Stimulated activated memory B cell treated with anti-CD40 and anti-IgM and Interleukin-4, amounts not matched to agents 10 μg/mL and 1 μg/mL and 100 μg/mL, for 72 hours (primary cell): Measurements from ENCODE around the gene PIN4.

ENCODE experiments used
- ATAC-seq: fragments of 150-1000 bp; cut with Tn5 transposase; 2 replicates; pipeline ENCODE4 v1.10.0; 2021
- H3K27ac Mint-ChIP-seq: one replicate; pipeline ENCODE4 v1.8.0; 2022; ENCODE audit warnings: mild to moderate bottlenecking, mixed read lengths
- H3K27me3 Mint-ChIP-seq: one replicate; pipeline ENCODE4 v1.8.0; 2022; ENCODE audit warnings: mixed read lengths
- H3K36me3 Mint-ChIP-seq: one replicate; pipeline ENCODE4 v1.8.0; 2022; ENCODE audit warnings: mixed read lengths
- H3K4me1 Mint-ChIP-seq: one replicate; pipeline ENCODE4 v1.8.0; 2022; ENCODE audit warnings: mixed read lengths
- H3K4me3 Mint-ChIP-seq: one replicate; pipeline ENCODE4 v1.8.0; 2022; ENCODE audit warnings: mild to moderate bottlenecking, moderate library complexity, mixed read lengths
- H3K9me3 Mint-ChIP-seq: one replicate; pipeline ENCODE4 v1.8.0; 2022; ENCODE audit warnings: mixed read lengths

The PIN4 gene

DNA sequence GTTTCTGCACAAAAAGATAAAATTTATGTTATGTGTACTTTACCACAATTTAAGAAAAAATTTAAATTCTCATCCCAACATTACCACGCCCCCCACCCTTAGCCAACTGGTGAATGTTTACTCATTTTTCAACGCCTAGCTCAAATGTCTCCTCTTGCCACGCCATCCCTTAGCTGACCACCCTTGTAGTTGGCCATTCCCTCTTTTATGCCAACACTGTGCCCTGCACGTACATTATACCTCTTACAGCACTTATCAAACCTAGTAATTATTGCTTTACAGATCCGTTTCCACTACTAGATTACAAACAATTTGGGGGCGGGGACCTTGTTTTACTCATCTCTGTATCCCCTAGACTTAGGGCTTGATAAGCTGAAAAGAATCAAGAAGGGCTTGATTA is 56.6 kb downstream of the PIN4 start:
- no peak for ATAC-seq
- H3K36me3 Mint-ChIP-seq, result peaks cover 6% of the 10 kb centered on the region
- H3K9me3 Mint-ChIP-seq, result peaks cover 2% of the 10 kb centered on the region
- no peak overlapping the region for H3K27ac Mint-ChIP-seq
- H3K4me1 Mint-ChIP-seq, result no peaks in the 10 kb centered on the region
- H3K4me3 Mint-ChIP-seq, result peak overlapping the region; percentile 73
- no peaks in the 10 kb centered on the region for H3K27me3 Mint-ChIP-seq

DNA sequence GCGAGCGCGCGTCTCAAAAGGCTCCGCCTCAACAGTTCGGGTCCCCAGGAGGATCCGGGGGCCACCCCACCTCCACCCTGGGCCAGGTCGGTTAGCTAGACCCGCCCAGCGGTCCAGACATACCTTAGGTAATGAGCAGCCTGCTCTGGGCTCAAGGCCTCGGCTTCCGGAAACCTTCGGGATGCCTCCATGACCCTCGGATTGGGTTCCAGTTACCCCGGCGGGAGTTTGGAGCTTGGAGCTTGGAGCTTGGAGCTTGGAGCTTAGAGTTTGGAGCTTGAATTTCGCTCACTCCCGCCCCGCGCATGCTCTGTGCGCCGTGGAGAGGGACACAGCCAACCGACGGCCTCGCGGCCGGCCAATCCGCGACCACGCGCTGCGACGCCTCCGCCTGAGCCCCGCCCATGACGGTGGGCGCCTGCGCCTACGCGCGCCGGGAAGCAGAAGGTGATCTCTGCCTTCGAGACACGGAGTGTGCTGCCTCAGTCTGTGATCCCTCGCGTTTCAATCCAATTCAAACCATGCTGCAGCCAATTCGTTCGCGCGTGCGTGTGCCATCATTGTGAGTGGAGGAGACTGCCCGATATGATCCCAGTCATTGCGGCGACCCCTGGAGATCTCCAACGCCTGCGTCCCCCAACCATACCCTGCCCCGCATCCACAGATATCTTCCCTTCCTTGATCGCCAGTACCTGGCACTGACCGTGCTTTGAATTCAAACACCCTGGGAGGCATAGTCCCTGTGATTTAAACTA is 57.3 kb downstream of the PIN4 start, which contains the start of gene ERCC6L:
TSS of gene ERCC6L (minus strand) at position 307 of the 755 bp plus-strand sequence. CDS start at position 191, 116 bp downstream.
- peaks cover 6% of the 10 kb centered on the region for H3K36me3 Mint-ChIP-seq
- no peaks in the 10 kb centered on the region for H3K4me1 Mint-ChIP-seq
- H3K9me3 Mint-ChIP-seq, result peaks cover 2% of the 10 kb centered on the region
- H3K27ac Mint-ChIP-seq, result no peak within 1 kb of the TSS
- H3K27me3 Mint-ChIP-seq, result no peaks in the 10 kb centered on the region
- ATAC-seq, result peak; percentile 99
- peak within 1 kb of the TSS; percentile 73 for H3K4me3 Mint-ChIP-seq

GRCh38 chrX:72240976-72241375 is 59.4 kb downstream of the PIN4 start:
- Mint-ChIP-seq H3K36me3 (peaks cover 2% of the 10 kb centered on the region), H3K9me3 (no peaks in the 10 kb centered on the region), H3K4me3 (no peak overlapping the region), H3K27me3 (no peaks in the 10 kb centered on the region), H3K27ac (no peak overlapping the region), H3K4me1 (no peaks in the 10 kb centered on the region)
- no peak for ATAC-seq

- Mint-ChIP-seq H3K27ac (no peak overlapping the region), H3K27me3 (no peaks in the 10 kb centered on the region), H3K4me3 (no peak overlapping the region), H3K36me3 (no peaks in the 10 kb centered on the region), H3K4me1 (no peaks in the 10 kb centered on the region), H3K9me3 (no peaks in the 10 kb centered on the region)
- ATAC-seq, result no peak
These were observed 61.9 kb downstream of the PIN4 start for GRCh38 chrX:72243472-72243871.

DNA sequence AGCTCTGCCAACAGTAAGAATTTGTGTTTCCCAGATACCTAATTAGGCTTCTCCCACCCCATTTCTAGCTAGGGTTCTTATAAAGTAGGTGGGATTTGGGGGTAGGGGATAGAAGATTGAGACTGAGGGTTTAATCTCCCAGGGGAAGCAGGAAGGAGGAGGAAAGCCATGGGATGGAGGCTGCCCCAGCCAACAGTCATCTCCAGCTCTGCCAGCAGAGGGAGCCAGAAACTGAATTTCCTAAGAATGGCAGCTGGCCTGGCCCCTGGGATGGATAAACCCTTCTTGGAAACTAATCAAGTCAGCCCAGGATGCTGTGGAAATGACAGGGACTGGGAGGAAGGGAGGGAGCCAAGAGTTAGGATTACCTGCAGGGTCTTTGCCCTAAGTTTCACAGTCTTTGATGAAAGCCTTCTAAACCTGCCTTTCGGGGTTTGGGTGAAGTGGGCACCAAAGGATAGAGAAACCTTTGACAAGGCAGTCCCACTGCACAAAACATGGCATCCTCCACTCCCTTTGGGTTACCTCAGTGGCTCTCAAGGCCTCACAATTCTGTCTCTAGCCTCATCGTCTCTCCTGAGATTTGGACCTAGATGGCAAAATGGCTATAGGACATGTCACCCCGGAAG is 64.0 kb downstream of the PIN4 start:
- H3K4me3 Mint-ChIP-seq, result no peak overlapping the region
- H3K9me3 Mint-ChIP-seq, result no peaks in the 10 kb centered on the region
- no peak for ATAC-seq
- no peaks in the 10 kb centered on the region for H3K27me3 Mint-ChIP-seq
- no peak overlapping the region for H3K27ac Mint-ChIP-seq
- no peaks in the 10 kb centered on the region for H3K36me3 Mint-ChIP-seq
- H3K4me1 Mint-ChIP-seq, result no peaks in the 10 kb centered on the region

DNA sequence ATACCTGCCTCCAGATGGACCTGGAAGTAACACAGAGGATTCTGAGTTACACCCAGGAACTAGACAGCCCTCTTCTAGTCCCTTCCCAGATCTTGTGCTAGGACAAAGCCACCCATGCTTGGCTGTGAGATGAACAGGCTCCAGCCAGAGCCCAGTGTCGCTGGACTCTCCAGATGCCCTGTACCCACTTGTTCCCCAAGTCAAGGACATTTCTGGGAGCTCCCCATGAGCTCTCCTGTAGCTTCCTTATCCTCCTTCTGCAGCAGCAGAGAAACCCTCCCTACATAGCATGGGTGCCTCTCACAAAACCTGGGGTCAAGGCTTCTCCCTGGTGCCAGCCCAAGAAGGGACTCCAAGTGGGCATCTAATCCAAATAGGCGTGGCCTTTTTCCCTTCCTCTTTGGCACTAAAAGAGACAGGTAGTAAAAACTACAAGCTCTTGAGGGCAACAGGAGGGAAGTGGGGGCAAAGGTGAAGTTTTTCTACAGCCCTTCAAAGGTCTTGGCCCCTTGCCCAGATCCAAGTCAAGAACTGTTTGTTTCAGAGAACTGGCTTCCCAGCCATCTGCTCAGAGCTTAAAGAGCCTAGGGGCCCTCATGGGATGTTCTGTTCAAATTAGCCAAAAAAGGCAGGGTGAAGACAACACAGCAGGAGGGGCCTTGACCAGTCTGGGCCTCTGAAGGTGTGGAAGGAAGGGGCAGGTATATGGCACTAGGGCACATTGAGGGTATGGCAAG is 65.8 kb downstream of the PIN4 start:
- Mint-ChIP-seq H3K27me3 (no peaks in the 10 kb centered on the region), H3K4me3 (no peak overlapping the region), H3K4me1 (no peaks in the 10 kb centered on the region), H3K27ac (no peak overlapping the region), H3K9me3 (no peaks in the 10 kb centered on the region), H3K36me3 (no peaks in the 10 kb centered on the region)
- ATAC-seq, result no peak
